IgD-negative memory B cell (primary cell): ENCODE results near the gene ZNF521. TPM values are rescaled to one million over a fixed set of nuclear protein-coding genes. Genes with fewer than 3 reads are reported as not detected.
A peak's percentile ranks its signal among the peaks of the same experiment; 100 is the strongest.
"Not testable (repeated sequence)": the region's sequence is repeated elsewhere in the genome, so short reads cannot be mapped to it uniquely, and the experiment has no call there.

ENCODE experiments used
- H3K27ac Mint-ChIP-seq, 3 donors: one replicate each; pipeline ENCODE4 v1.8.0; 2020 to 2022; ENCODE audit warnings: mild to moderate bottlenecking in 3 of 3, mixed read lengths in 3 of 3, moderate library complexity in 1 of 3
- H3K27me3 Mint-ChIP-seq: one replicate; pipeline ENCODE4 v1.8.0; 2021; ENCODE audit warnings: mixed read lengths
- H3K36me3 Mint-ChIP-seq: one replicate; pipeline ENCODE4 v1.8.0; 2020; ENCODE audit warnings: mild to moderate bottlenecking, mixed read lengths
- H3K4me1 Mint-ChIP-seq, 3 donors: one replicate each; pipeline ENCODE4 v1.8.0; 2020 to 2022; ENCODE audit warnings: mixed read lengths in 3 of 3, mild to moderate bottlenecking in 1 of 3
- H3K4me3 Mint-ChIP-seq, 4 donors: one replicate each; pipeline ENCODE4 v1.8.0; 2020 to 2022; ENCODE audit warnings: mild to moderate bottlenecking in 4 of 4, mixed read lengths in 4 of 4, moderate library complexity in 3 of 4
- H3K9me3 Mint-ChIP-seq, 3 donors: one replicate each; pipeline ENCODE4 v1.8.0; 2020 to 2021; ENCODE audit warnings: mixed read lengths in 3 of 3, mild to moderate bottlenecking in 1 of 3
- polyA plus RNA-seq: library from polyadenylated mRNA; unstranded; fragments of 300-500 nt; fragmentation: Illumina TruSeq; gene quantifications from one replicate; pipeline ENCODE4 v1.2.3, GENCODE V29; 2021

ZNF521 gene
- polyA plus RNA-seq, 1 donor from 2014 or later: not detected

DNA sequence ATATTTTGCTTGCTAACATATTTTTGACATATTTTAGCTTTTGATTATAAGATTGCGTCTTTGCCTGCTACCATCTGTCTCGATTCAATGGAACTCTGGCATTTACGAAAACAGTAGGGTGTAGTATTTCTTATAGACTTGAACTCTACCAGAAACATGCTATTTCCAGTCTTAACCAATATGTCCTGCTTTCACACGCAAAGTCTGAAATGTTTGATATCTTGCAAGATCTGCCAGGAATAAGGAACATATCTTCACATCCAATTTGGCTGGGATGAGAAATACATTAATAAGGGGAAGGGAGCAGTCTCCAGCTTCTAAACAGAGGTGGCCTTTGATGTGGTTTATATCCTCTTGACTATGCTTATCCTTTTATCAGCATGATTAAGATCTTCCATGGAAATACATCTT, 299.4 kb downstream of the ZNF521 start:
- H3K4me1 Mint-ChIP-seq: no peaks in the 10 kb centered on the region
- no peak overlapping the region for H3K4me3 Mint-ChIP-seq
- H3K9me3 Mint-ChIP-seq: peaks cover 0 to 2% (median 0%) of the 10 kb centered on the region in 3 donors
- H3K36me3 Mint-ChIP-seq: no peaks in the 10 kb centered on the region
- H3K27ac Mint-ChIP-seq: no peak overlapping the region
- peaks cover 3% of the 10 kb centered on the region for H3K27me3 Mint-ChIP-seq

DNA sequence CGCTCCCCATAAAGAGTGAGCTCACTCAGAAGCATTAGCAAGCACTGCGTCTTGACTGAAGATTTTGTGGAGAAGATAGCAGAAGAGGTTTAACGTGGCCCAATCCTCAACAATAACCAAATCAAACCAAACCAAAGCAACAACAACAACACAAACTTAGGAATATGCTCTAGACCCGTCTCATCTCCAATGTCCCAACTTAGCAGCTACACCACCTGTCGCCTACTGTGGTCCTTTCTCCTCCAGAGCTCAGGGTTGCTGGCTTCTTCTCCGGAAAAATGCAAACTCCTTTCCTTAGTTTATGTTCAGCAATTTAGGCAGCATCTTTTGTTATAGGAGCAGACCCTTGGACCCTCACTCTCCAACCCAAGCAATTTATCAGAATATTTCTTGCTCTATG, 301.4 kb downstream of the ZNF521 start:
- H3K27ac Mint-ChIP-seq: no peak overlapping the region
- H3K27me3 Mint-ChIP-seq: peaks cover 6% of the 10 kb centered on the region
- no peaks in the 10 kb centered on the region for H3K4me1 Mint-ChIP-seq
- H3K4me3 Mint-ChIP-seq: no peak overlapping the region
- H3K36me3 Mint-ChIP-seq: no peaks in the 10 kb centered on the region
- H3K9me3 Mint-ChIP-seq: peaks cover 0 to 2% (median 0%) of the 10 kb centered on the region in 3 donors

DNA sequence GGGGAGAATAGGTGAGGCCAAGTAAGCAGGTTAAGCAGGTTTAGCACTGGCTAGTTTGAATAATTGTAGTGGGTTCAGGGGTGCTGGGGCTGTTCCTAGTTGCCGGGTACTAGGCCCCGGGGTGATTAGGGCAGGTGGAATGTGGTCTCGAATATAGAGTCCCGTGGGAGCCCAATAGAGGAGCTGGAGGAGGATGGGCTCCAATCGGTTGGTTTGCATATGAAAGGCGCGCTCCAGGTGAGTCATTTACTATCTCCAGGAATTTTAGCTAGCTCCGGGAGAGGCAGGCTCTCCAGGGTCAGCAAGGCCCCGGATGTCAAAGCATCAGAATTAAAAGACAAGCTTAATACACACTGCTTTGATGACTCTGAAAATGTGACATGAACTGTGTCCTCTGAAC, 304.0 kb downstream of the ZNF521 start:
- no peaks in the 10 kb centered on the region for H3K36me3 Mint-ChIP-seq
- peaks cover 0 to 2% (median 0%) of the 10 kb centered on the region in 3 donors for H3K9me3 Mint-ChIP-seq
- no peak overlapping the region for H3K4me3 Mint-ChIP-seq
- peaks cover 6% of the 10 kb centered on the region for H3K27me3 Mint-ChIP-seq
- H3K4me1 Mint-ChIP-seq: no peaks in the 10 kb centered on the region
- H3K27ac Mint-ChIP-seq: no peak overlapping the region

DNA sequence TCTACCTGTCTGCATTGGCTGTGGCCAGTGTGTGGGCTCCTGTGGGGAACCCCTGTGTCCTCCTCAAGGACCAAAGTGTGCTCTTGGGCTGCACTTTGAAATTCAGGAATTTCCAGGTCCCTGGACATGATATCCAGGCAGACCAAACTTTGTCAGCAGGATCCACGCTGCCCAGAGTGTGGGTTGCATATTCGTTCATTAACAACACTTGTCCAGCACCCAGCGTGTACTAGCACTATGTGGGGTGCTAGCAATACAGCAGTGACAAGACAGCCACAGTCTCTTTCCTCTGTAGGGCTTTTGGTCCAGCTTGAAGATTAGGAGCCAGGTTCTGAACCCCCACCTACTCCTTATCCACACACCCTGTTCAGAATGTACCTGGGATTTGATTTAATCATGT, 304.5 kb downstream of the ZNF521 start:
- Mint-ChIP-seq H3K36me3 (no peaks in the 10 kb centered on the region), H3K27ac (no peak overlapping the region), H3K27me3 (peaks cover 6% of the 10 kb centered on the region), H3K4me1 (no peaks in the 10 kb centered on the region), H3K4me3 (no peak overlapping the region), H3K9me3 (peaks cover 0 to 2% (median 0%) of the 10 kb centered on the region in 3 donors)

DNA sequence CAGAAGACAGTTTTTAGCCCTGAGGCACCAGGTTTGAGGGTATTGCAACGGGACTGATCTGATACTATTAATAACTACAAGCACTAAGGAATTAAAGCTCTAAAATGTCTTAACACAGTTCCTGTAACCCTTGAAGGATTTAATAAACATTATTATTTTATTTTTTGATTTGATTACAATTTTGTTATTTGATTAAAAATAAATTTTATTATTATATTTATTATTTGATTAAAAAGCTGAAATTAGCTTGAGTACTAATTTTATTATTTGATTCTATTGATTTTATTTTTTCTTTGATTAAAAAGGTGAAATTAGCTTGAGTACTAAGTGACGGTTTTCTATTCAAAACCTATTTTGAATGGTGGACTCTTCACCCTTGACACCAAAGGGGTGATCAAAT, 307.3 kb downstream of the ZNF521 start:
- no peak overlapping the region for H3K4me3 Mint-ChIP-seq
- no peaks in the 10 kb centered on the region for H3K9me3 Mint-ChIP-seq
- no peaks in the 10 kb centered on the region for H3K36me3 Mint-ChIP-seq

GRCh38 chr18:25043104-25043503, 308.9 kb downstream of the ZNF521 start:
- Mint-ChIP-seq H3K4me3 (no peak overlapping the region), H3K27ac (no peak overlapping the region), H3K27me3 (peaks cover 4% of the 10 kb centered on the region), H3K36me3 (no peaks in the 10 kb centered on the region), H3K4me1 (no peaks in the 10 kb centered on the region), H3K9me3 (no peaks in the 10 kb centered on the region)

More for the DNA sequence above, 307.3 kb downstream of the ZNF521 start:
- H3K4me1 Mint-ChIP-seq: no peaks in the 10 kb centered on the region
- no peak overlapping the region for H3K27ac Mint-ChIP-seq
- H3K27me3 Mint-ChIP-seq: peaks cover 4% of the 10 kb centered on the region

DNA sequence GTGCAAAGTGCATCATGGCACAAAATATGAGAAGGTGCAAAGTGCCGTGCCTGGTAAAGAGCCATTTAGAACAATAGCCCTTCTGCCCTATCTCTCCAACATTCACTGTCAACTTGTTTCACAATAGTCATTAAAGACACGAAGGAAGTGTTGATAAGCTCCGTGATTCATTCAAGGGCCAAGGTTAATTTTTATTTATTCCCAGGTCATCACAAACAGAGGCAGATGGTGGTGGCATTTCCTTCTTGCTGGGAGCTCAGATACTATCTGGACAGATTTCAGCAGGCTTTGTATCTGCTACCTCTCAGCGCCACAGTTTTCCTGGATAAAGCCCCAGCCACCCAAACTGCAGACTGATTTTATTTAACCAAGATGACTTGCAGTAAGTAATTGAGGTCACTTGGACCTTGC, 309.3 kb downstream of the ZNF521 start:
- Mint-ChIP-seq H3K9me3 (no peaks in the 10 kb centered on the region), H3K27me3 (peaks cover 4% of the 10 kb centered on the region), H3K4me1 (no peaks in the 10 kb centered on the region), H3K4me3 (no peak overlapping the region), H3K36me3 (no peaks in the 10 kb centered on the region), H3K27ac (no peak overlapping the region)

DNA sequence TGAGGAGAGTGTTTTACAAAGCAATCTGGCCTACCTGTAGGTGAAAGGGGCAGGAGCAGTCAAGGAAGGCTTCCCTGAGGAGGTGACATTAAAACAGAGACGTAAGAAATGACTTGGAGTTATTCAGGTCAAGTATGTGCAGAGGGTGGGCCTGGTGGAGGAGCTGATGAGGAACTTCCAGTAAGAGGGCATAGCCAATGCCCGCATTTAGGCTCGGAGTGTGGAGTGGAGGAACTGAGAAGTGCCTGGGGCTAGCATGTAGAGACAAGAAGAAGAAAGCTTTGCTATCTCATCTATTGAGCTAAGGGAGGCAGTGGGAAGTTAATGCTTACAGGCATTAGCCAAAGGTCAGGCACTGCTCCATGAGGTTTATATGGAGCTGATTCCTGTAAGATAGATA, 312.2 kb downstream of the ZNF521 start:
- H3K27ac Mint-ChIP-seq: no peak overlapping the region
- H3K27me3 Mint-ChIP-seq: peaks cover 1% of the 10 kb centered on the region
- no peaks in the 10 kb centered on the region for H3K36me3 Mint-ChIP-seq
- no peak overlapping the region for H3K4me3 Mint-ChIP-seq
- H3K4me1 Mint-ChIP-seq: no peaks in the 10 kb centered on the region
- peaks cover 0 to 3% (median 0%) of the 10 kb centered on the region in 3 donors for H3K9me3 Mint-ChIP-seq

GRCh38 chr18:25038261-25038660, 313.7 kb downstream of the ZNF521 start:
- peaks cover 1% of the 10 kb centered on the region for H3K27me3 Mint-ChIP-seq
- peaks cover 0 to 4% (median 0%) of the 10 kb centered on the region in 3 donors for H3K9me3 Mint-ChIP-seq
- H3K4me3 Mint-ChIP-seq: no peak overlapping the region
- H3K36me3 Mint-ChIP-seq: no peaks in the 10 kb centered on the region
- H3K4me1 Mint-ChIP-seq: no peaks in the 10 kb centered on the region
- H3K27ac Mint-ChIP-seq: no peak overlapping the region

DNA sequence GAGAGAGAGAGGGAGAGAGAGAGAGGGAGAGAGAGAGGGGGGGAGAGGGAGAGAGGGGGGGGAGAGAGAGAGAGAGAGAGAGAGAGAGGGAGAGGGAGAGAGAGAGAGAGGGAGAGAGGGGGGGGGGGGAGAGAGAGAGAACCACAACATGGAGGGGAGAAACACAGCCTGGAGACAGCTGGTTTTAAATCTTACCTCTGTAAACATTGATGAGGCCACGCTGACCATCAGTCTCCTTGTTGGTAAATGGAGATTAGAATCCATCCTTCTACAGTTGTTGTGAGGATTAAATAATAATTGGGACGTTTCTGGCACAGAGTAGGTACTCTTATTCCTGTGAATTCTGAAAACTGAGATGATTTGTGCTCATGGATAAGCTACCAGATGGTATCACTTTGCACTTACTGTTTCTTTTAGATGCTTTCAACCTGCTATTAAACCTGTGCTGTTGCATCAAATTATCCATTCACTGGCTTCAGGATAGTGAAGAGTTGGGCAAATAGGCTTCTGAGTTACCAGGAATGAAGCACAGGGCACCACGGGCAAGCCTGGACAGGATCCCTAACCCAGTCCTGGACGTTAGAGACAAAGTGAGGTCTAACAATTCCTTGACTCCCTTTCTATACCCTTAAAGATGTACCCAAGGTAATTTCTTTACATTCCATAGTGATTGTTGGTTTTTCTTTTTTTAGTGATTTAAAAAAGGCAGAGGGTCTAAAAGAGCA, 318.1 kb downstream of the ZNF521 start:
- peaks cover 0 to 4% (median 0%) of the 10 kb centered on the region in 3 donors for H3K4me1 Mint-ChIP-seq
- H3K27me3 Mint-ChIP-seq: peaks cover 5% of the 10 kb centered on the region
- peaks cover 0 to 6% (median 2%) of the 10 kb centered on the region in 3 donors for H3K9me3 Mint-ChIP-seq
- H3K4me3 Mint-ChIP-seq: no peak overlapping the region
- no peaks in the 10 kb centered on the region for H3K36me3 Mint-ChIP-seq
- H3K27ac Mint-ChIP-seq: no peak overlapping the region

- peak overlapping the region in 1 of 3 donors; percentile 25 for H3K27ac Mint-ChIP-seq
- H3K27me3 Mint-ChIP-seq, H3K9me3 Mint-ChIP-seq, H3K4me1 Mint-ChIP-seq, H3K4me3 Mint-ChIP-seq, H3K36me3 Mint-ChIP-seq: not testable (repeated sequence)
Observed at GRCh38 chr18:25033175-25033574, 318.8 kb downstream of the ZNF521 start.

- peaks cover 5% of the 10 kb centered on the region for H3K27me3 Mint-ChIP-seq
- H3K4me1 Mint-ChIP-seq: peaks cover 0 to 4% (median 0%) of the 10 kb centered on the region in 3 donors
- no peak overlapping the region for H3K4me3 Mint-ChIP-seq
Observed at GRCh38 chr18:25029802-25030201, 322.2 kb downstream of the ZNF521 start.

DNA sequence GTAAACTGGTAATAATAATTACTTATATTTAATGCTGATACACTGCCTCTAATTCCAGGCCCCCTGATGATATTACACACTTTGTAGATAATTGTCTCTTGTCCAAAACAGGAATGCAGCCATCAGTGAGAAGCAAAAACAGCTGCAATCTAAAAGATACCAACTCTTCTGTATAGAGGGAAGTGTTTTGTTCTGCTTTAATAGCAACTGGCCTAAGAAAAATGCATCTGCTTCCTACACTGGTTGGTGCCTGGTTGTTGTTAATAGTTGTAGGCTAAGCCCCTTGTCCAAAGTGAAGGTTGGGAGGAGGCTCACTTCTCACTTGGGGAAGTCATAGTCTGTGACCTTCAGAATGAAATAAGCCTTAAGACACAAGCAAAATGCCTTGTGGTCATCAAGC, 332.0 kb downstream of the ZNF521 start:
- Mint-ChIP-seq H3K4me3 (no peak overlapping the region), H3K36me3 (no peaks in the 10 kb centered on the region), H3K27me3 (peaks cover 2% of the 10 kb centered on the region), H3K27ac (no peak overlapping the region), H3K9me3 (peaks cover 0 to 9% (median 3%) of the 10 kb centered on the region in 3 donors), H3K4me1 (no peaks in the 10 kb centered on the region)

More at GRCh38 chr18:25029802-25030201, 322.2 kb downstream of the ZNF521 start:
- Mint-ChIP-seq H3K9me3 (peaks cover 0 to 5% (median 3%) of the 10 kb centered on the region in 3 donors), H3K36me3 (no peaks in the 10 kb centered on the region), H3K27ac (no peak overlapping the region)

DNA sequence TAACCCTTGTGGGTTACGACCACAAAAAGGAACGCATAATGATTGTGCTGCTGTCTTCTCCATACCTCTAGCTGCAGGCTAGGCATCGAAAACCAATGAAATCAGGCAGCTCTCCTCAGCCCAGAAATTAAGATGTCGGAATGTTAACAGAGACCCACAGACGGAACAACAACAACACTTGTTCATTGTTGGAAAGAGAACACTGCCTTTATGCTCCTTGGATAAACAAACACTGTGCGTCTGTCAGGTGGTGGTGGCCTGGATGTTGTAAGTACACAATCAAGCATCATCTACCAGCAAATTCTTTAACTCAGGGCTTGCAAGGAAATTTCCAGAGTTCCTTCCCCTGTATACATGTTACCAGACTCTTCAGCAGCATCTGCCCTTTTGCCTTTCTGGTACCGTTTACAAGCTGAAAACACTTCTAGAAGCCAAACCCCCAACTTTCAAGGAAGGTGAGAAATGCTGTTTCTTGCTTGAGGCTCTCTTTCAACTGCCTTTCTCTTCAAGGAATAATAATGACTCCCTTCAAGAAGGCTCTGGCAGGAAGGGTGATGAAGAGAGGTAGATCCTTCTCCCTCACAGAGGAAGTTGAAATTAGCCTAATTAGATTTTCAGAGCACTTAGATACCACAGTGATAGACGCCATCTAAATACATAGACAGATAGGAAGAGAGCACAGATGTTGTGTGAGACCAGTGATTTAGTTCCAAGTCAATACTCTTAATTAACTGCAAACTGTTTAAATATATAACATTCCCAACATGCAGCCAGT, 332.7 kb downstream of the ZNF521 start:
- H3K9me3 Mint-ChIP-seq: peaks cover 0 to 9% (median 3%) of the 10 kb centered on the region in 3 donors
- peak overlapping the region in 1 of 3 donors; percentile 28 for H3K27ac Mint-ChIP-seq
- no peaks in the 10 kb centered on the region for H3K36me3 Mint-ChIP-seq
- H3K27me3 Mint-ChIP-seq: peaks cover 2% of the 10 kb centered on the region
- no peak overlapping the region for H3K4me3 Mint-ChIP-seq
- no peaks in the 10 kb centered on the region for H3K4me1 Mint-ChIP-seq

DNA sequence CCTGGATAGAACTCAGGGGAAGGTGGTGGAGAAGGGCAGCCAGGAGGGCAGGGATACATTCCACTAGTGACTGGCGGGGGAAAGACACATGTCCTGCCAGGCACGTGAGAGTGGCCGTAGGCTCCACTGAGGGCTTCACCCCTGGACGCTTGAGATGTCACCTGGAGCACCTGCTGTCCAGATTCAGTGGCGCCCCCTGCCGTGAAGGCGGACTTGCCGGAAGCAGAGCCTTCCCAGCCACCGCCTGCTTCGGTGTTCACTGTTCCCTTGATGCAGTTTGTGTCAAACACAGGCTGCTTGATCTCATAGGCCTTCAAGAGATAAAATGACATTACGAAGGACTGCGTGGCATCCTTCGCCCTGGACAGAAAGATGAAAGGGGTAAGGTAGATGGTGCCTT, 335.3 kb downstream of the ZNF521 start:
- Mint-ChIP-seq H3K27ac (no peak overlapping the region), H3K27me3 (peaks cover 2% of the 10 kb centered on the region), H3K9me3 (peaks cover 0 to 9% (median 1%) of the 10 kb centered on the region in 3 donors), H3K36me3 (no peaks in the 10 kb centered on the region), H3K4me3 (no peak overlapping the region), H3K4me1 (no peaks in the 10 kb centered on the region)
